GM19240 (cell line): ENCODE measurements around the gene SELENBP1.

Experiments used
- DNase-seq: peaks from one replicate; pipeline ENCODE4 v3.0.0; 2011; ENCODE audit warnings: low spot score; ENCODE audit not compliant: insufficient read length

Gene SELENBP1

DNA sequence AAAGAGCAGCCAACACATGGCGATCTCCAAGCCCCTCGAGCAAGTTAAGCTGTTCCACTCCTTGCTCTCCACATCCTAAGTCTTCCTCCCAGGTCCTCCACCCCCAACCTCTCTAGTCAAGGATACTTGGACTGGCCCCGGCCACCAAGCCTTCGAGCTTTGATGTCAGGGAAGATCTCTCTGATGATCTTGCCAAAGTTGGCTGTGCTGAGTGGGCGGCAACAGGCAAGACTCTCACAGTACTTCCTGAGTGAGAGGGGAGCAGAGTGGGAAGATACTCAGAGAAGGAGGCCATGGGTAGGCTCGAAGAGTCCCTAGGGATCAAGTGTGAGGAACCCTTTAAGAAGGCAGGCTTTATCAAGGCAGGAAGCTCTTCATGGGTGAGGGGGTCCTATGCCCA is 28.2 kb downstream of the SELENBP1 start:
- DNase-seq: no peak

DNA sequence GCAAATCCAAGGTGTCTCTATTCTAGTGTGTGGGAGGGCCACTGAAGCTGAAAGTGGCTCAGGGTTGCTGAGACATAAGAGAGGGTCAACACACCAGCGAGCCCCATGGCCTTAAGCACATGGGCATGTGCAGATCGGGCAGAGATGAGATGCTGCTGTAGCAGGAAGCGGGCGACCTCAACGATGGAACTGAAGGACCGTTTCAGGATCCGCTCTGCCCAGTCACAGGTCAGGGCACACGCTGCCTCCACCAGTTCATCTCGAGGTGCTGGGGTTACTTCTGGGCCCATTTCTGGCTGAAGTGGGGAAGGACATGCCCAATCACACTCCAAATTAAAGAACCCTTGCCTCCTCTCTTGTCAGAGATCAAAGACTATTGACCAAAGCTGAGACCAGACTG is 28.9 kb downstream of the SELENBP1 start:
- DNase-seq: no peak

GRCh38 chr1:151342569-151342968 is 29.9 kb downstream of the SELENBP1 start:
- no peak for DNase-seq

- no peak for DNase-seq
These were observed 30.5 kb downstream of the SELENBP1 start for GRCh38 chr1:151342021-151342420.

GRCh38 chr1:151340870-151341754 is 31.4 kb downstream of the SELENBP1 start:
- DNase-seq: no peak

GRCh38 chr1:151336556-151336955 is 35.9 kb downstream of the SELENBP1 start:
- DNase-seq: no peak

- DNase-seq: no peak
These were observed 37.7 kb downstream of the SELENBP1 start for GRCh38 chr1:151334822-151335221.

DNA sequence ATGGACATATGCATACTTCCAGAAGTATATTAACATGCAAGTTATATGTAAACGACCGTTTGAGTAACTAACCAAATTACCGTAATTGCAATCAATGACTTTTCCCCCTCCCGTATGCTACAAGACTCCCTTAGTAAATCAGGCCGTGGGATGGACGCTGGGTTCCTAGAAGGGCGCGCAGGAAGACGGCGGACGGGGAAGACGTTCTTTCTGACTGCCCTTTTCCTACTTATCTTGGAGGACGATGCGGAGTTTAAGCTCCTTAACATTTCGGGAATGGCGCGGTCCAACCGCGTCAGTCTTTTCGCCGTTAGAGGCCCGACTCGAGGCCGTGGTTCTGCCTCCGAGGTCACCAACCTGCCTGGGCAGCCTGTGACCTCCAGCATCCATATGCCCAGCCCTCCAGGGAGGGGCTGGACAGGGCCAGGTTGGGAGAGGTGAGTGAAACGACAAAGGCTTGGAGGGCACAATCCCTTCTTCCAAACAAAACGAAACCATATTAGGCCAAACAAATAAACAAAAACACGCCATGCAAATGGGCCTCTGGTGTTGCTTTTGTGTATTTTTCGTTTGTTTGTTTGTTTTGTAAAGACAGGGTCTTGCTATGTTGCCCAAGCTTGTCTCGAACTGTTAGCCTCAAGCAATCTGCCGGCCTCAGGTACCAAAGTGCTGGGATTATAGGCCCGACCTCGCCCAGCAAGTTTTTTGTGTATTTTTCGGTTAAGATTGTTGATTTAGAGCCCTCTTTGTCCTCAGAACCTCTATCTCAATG is 44.4 kb downstream of the SELENBP1 start:
- no peak for DNase-seq

GRCh38 chr1:151327223-151327902 is 45.1 kb downstream of the SELENBP1 start, which contains the start of gene PI4KB:
PI4KB (minus strand) TSS chr1:151327416; CDS start chr1:151316481, 10,935 bp downstream.
- DNase-seq: peak; percentile 91

DNA sequence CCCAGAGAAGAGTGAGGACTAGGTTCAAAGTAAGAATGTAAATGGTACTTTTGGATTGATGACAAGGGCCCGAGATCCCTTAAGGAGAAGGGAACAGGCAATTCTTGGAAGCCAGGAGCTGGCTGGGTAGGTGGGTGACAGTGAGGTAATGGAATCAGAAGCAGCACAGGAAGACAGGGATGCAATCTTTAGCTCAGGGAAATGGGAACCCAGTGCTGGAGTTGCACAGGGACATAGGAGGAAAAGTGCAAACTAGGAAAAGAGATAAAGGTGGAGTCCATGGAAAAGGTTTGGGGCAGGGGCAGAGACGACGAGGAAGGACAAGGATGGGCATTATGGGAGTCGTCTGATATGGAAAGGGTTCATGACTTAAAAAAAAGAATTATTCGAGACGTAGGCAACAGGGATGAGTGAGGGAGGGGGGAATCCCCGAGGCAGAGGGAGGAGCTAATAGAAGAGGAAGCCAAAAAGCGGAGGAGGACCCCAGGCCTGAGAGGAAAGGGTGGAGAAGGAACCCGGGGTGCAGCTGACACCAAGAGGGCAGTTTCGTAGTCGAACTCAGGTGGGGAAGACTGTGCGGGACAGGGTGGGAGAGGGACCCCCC is 45.8 kb downstream of the SELENBP1 start:
- DNase-seq: peak; percentile 82

DNA sequence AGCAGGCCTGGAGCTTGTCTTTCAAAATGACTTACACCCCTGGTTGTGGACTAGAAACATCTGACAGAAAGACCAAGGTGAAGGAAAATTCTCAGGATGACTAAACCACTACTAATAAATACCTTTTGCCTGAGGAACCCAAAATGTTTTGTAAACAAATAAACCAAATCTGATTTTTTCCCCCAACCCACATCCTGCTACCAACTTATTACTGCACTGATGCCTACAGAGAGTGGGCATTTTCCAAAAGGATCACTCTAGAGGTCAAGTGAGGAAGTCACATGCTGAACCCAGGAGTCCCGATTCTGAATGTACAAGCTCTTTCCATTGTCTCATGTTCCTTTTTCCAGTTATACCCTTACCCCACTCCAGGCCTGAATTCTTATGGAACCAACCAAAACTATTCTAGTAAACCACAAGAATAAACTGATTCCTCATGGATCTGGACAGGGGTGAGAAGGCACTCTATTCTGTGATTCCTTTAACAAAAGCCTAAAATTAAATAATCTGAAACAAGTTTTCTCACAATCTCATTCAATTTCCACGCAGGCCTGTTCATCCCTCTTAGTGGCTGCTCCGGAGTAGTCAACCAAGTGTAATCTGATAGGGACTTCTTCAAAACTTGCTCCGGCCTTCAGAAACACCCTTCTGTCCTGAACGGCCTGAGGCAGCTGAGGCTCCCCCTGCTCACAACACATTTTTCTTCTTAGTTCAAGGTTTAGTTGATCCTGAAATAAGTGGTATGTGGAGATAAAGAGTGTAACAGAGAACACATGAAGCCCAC is 46.7 kb downstream of the SELENBP1 start:
- DNase-seq: no peak

DNA sequence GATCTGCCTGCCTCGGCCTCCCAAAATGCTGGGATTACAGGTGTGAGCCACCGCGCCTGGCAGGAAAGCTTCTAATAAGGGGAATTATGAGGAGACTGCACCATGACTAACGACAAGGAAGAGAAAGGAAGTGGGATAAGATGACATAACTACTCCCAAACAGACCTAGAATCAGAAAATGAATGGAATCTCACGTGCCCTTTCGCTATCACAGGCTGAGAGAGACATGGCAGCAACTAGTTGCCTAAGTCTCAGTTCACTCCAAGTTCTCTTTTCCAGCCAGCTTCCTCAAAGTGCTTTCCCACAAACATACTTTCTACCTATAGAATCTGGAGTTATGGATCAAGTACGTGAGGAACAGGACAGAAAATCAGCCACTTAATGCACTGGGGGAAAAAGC is 47.3 kb downstream of the SELENBP1 start:
- DNase-seq: no peak

- no peak for DNase-seq
These were observed 48.0 kb downstream of the SELENBP1 start for GRCh38 chr1:151324390-151324930.

DNA sequence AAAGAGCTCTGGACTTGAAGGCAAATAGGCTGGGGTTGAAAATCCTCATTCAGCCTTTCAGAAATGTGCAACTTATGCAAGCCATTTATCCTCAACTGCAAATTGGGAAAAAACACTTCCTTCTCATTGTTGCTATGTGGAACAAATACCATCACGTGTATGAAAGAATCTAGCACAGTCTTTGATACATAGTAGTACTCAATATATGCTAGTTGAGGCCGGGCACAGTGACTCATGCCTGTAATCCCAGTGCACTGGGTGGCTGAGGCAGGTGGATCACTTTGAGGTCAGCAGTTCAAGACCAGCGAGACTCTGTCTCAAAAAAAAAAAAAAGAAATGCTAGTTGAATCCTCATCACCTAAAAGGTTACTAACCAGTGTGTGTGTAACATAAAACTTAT is 53.5 kb downstream of the SELENBP1 start:
- DNase-seq: no peak

DNA sequence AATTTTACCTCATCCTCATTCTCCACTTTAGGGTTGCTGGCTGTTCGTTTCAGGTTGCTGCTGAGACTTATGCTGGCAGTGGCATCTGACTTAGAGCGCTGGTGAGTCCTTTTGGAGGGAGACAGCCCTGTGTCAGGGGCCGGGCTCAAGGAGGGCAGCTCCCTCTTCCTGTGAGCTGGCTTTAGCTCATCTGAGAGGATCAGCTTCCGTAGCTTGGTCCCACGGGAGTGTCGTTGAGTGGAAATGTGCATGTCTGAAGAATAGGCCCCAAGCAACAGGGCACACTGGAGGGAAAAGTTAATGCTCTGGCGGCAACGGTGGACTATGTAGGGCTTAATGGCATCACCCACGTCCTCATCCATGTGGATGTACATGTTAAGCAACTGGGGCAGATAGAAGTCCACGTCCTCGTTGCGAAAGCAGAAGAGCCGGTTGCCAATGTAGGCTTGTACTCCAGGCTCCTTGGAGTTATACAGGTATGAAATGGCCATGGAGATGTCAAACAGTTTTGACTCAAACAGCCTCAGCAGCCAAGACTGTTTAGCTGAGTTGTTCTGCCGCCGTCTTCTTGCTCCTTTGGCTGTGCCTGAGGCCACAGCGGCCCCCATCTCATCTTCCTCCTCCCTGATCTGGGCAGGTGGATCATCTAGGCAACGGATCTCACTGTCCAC is 56.8 kb downstream of the SELENBP1 start:
- no peak for DNase-seq
